IPS-11a (cell line): ENCODE data around the gene SEC14L3.
"Not testable (repeated sequence)": the region's sequence is repeated elsewhere in the genome, so short reads cannot be mapped to it uniquely, and the experiment has no call there.

Experiments used
- H3K4me3 ChIP-seq: one replicate; pipeline ENCODE4 v1.5.1; 2013; ENCODE audit warnings: low read depth, low read length, control low read depth

Gene SEC14L3

GRCh38 chr22:30486118-30486517 is 14.3 kb upstream of the SEC14L3 start:
- H3K4me3 ChIP-seq: no peak overlapping the region

- H3K4me3 ChIP-seq: no peak overlapping the region
Measured at GRCh38 chr22:30485362-30485988, 13.7 kb upstream of the SEC14L3 start.

- H3K4me3 ChIP-seq: no peak overlapping the region
Measured at GRCh38 chr22:30483169-30483568, 11.4 kb upstream of the SEC14L3 start.

GRCh38 chr22:30481711-30482110 is 9.9 kb upstream of the SEC14L3 start:
- no peak overlapping the region for H3K4me3 ChIP-seq

- no peak overlapping the region for H3K4me3 ChIP-seq
Measured at GRCh38 chr22:30479981-30480380, 8.2 kb upstream of the SEC14L3 start.

GRCh38 chr22:30474683-30475424 is 3.0 kb upstream of the SEC14L3 start:
- H3K4me3 ChIP-seq: no peak overlapping the region

GRCh38 chr22:30474121-30474520 is 2.3 kb upstream of the SEC14L3 start:
- no peak overlapping the region for H3K4me3 ChIP-seq

- no peak overlapping the region for H3K4me3 ChIP-seq
Measured at GRCh38 chr22:30472994-30473720, 1.3 kb upstream of the SEC14L3 start.

- no peak overlapping the region for H3K4me3 ChIP-seq
Measured at GRCh38 chr22:30470655-30471054, 1.2 kb downstream of the SEC14L3 start.

GRCh38 chr22:30469165-30469564 is 2.7 kb downstream of the SEC14L3 start:
- no peak overlapping the region for H3K4me3 ChIP-seq

- H3K4me3 ChIP-seq: not testable (repeated sequence)
Measured at GRCh38 chr22:30460555-30460954, 11.3 kb downstream of the SEC14L3 start.

GRCh38 chr22:30460147-30460546 is 11.7 kb downstream of the SEC14L3 start:
- H3K4me3 ChIP-seq: no peak overlapping the region

- no peak overlapping the region for H3K4me3 ChIP-seq
Measured at GRCh38 chr22:30459181-30460052, 12.4 kb downstream of the SEC14L3 start.

GRCh38 chr22:30457981-30458380 is 13.8 kb downstream of the SEC14L3 start:
- no peak overlapping the region for H3K4me3 ChIP-seq

- no peak overlapping the region for H3K4me3 ChIP-seq
Measured at GRCh38 chr22:30455075-30455840, 16.6 kb downstream of the SEC14L3 start.

- H3K4me3 ChIP-seq: no peak overlapping the region
Measured at GRCh38 chr22:30453731-30454510, 17.9 kb downstream of the SEC14L3 start.

- no peak overlapping the region for H3K4me3 ChIP-seq
Measured at GRCh38 chr22:30452861-30453260, 19.0 kb downstream of the SEC14L3 start.

GRCh38 chr22:30451488-30451887 is 20.3 kb downstream of the SEC14L3 start:
- H3K4me3 ChIP-seq: not testable (repeated sequence)

GRCh38 chr22:30447656-30448055 is 24.2 kb downstream of the SEC14L3 start:
- H3K4me3 ChIP-seq: no peak overlapping the region
